Measurements from ENCODE around the gene DNAH2. TPM values are rescaled to one million over a fixed set of nuclear protein-coding genes. Genes with fewer than 3 reads are reported as not detected.

DNAH2 gene
- polyA plus RNA-seq, 2 of the 4 experiments (the other 2 are of a cell fraction): 0.01 to 0.08 TPM

DNA sequence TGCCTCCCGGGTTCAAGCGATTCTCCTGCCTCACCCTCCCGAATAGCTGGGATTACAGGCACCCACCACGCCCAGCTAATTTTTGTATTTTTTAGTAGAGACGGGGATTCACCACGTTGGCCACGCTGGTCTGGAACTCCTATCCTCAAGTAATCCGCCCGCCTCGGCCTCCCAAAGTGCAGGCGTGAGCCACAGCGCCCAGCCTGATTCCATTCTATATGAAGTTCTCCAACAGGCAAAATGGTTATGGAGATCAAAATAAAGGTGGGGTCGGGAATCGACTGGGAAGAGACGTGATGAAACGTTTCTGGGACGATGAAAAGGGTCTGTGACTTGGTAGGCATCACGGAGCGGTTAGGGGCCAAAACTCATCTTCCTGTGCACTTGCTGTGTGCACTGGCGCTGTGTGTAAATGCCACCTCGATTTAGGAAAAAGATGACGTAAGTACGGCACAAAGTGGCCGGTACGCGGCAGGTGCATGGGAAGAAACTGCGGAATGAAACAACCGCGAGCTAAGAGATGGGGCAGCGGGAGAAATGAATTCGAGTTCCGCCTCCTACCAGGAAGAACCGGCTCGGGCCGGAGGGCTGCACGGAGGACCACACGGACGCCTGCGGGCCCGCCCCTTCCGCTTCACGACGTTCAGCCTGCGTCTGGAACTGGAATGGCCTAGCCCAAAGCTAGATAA is 31.9 kb upstream of the DNAH2 start (continued):
- TF ChIP-seq, protein P1, sequence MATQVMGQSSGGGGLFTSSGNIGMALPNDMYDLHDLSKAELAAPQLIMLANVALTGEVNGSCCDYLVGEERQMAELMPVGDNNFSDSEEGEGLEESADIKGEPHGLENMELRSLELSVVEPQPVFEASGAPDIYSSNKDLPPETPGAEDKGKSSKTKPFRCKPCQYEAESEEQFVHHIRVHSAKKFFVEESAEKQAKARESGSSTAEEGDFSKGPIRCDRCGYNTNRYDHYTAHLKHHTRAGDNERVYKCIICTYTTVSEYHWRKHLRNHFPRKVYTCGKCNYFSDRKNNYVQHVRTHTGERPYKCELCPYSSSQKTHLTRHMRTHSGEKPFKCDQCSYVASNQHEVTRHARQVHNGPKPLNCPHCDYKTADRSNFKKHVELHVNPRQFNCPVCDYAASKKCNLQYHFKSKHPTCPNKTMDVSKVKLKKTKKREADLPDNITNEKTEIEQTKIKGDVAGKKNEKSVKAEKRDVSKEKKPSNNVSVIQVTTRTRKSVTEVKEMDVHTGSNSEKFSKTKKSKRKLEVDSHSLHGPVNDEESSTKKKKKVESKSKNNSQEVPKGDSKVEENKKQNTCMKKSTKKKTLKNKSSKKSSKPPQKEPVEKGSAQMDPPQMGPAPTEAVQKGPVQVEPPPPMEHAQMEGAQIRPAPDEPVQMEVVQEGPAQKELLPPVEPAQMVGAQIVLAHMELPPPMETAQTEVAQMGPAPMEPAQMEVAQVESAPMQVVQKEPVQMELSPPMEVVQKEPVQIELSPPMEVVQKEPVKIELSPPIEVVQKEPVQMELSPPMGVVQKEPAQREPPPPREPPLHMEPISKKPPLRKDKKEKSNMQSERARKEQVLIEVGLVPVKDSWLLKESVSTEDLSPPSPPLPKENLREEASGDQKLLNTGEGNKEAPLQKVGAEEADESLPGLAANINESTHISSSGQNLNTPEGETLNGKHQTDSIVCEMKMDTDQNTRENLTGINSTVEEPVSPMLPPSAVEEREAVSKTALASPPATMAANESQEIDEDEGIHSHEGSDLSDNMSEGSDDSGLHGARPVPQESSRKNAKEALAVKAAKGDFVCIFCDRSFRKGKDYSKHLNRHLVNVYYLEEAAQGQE (IDR thresholded peaks at IDR 0.05): peak; percentile 80
- peak; percentile 41; the same call in 1 of the 2 replicates for TF ChIP-seq PHF8 (IDR thresholded peaks at IDR 0.05; ENCODE audit: borderline replicate concordance, low read depth)
- TF ChIP-seq, protein P2, sequence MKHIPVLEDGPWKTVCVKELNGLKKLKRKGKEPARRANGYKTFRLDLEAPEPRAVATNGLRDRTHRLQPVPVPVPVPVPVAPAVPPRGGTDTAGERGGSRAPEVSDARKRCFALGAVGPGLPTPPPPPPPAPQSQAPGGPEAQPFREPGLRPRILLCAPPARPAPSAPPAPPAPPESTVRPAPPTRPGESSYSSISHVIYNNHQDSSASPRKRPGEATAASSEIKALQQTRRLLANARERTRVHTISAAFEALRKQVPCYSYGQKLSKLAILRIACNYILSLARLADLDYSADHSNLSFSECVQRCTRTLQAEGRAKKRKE (CRISPR knock-in tag; IDR thresholded peaks at IDR 0.05; ENCODE audit: low read depth): no peak
- TF ChIP-seq CEBPB (IDR thresholded peaks at IDR 0.05): no peak
- TF ChIP-seq RCOR1 (IDR thresholded peaks at IDR 0.05; ENCODE audit: low read depth, low read length): no peak
- TF ChIP-seq FOSB (CRISPR knock-in tag; IDR thresholded peaks at IDR 0.05): peak; percentile 79; the same call in 1 of the 2 replicates
- TF ChIP-seq EHMT2 (IDR thresholded peaks at IDR 0.05; ENCODE audit: low read depth): no peak
- TF ChIP-seq JUN (IDR thresholded peaks at IDR 0.05): peak; percentile 44 to 56; a peak in 2 of 5 replicates
- no peak; the same call in 2 of the 3 replicates for TF ChIP-seq BCL3 (IDR thresholded peaks at IDR 0.05)
- no peak for TF ChIP-seq TFCP2L1 (CRISPR knock-in tag; IDR thresholded peaks at IDR 0.05)

- H3K9me3 ChIP-seq: no peaks in the 10 kb centered on the region
- 2% methylated on average over 30 of the region's 30 CpGs for whole genome bisulfite sequencing (ENCODE audit: missing lambda C conversion rate)
- ATAC-seq: peak; percentile 55 to 66
- peak overlapping the region; percentile 93 for H3K4me2 ChIP-seq
- ChIA-PET CTCF (interaction anchor here (0.6 to 10.0 kb wide), 33 partner anchors 12 to 323 kb away, joined by 3 to 191 read pairs (median 10); partner anchors contain the start of genes ATP1B2, CD68, DNAH2 and EFNB3), POLR2A (interaction anchor here (0.5 to 4.1 kb wide), 46 partner anchors 12 to 487 kb away, joined by 3 to 97 read pairs (median 6); partner anchors contain the start of genes ATP1B2, CD68, CNTROB and CYB5D1)
- peaks cover 23% of the 10 kb centered on the region for H3K4me1 ChIP-seq
- peak overlapping the region; percentile 77 for H3K4me3 ChIP-seq
- peak overlapping the region; percentile 94 to 95 for H3K27ac ChIP-seq
- peak; percentile 78 to 95 for DNase-seq (ENCODE audit: low read depth in 1 of 2, low spot score in 1 of 2)
- no peak for FAIRE-seq
- TF ChIP-seq ZFP36 (IDR thresholded peaks at IDR 0.05; ENCODE audit: borderline replicate concordance, partially characterized antibody): no peak
- 0 out of 2 replicates have a peak, but pooled peaks have one; percentile 10 for TF ChIP-seq ESRRA (IDR thresholded peaks at IDR 0.05; ENCODE audit: borderline replicate concordance, low read length)
- no peak for TF ChIP-seq NPAS2 (CRISPR knock-in tag; IDR thresholded peaks at IDR 0.05; ENCODE audit: borderline replicate concordance)
- no peak for TF ChIP-seq ZNF302 (CRISPR knock-in tag; IDR thresholded peaks at IDR 0.05)
- TF ChIP-seq NR3C1 (IDR thresholded peaks at IDR 0.05): no peak
- TF ChIP-seq CEBPB (IDR thresholded peaks at IDR 0.05): peak; percentile 12 to 51; a peak in 1 of 4 replicates
- peak; percentile 93 for TF ChIP-seq TP53 (CRISPR knock-in tag; IDR thresholded peaks at IDR 0.05)
- TF ChIP-seq SMC3 (IDR thresholded peaks at IDR 0.05): no peak
- peak; percentile 97 for TF ChIP-seq HOXA7 (CRISPR knock-in tag; IDR thresholded peaks at IDR 0.05)
- no peak for TF ChIP-seq CHD4 (IDR thresholded peaks at IDR 0.05; ENCODE audit: borderline replicate concordance)
- TF ChIP-seq EHF (CRISPR knock-in tag; IDR thresholded peaks at IDR 0.05): peak; percentile 28; the same call in 1 of the 2 replicates
- TF ChIP-seq RFX5 (IDR thresholded peaks at IDR 0.05): no peak
- peak; percentile 85 for TF ChIP-seq BHLHE40 (IDR thresholded peaks at IDR 0.05; ENCODE audit: low read depth, low read length)
- TF ChIP-seq JUNB (IDR thresholded peaks at IDR 0.05): no peak
- peak; percentile 23; the same call in 1 of the 2 replicates for TF ChIP-seq KDM5A (IDR thresholded peaks at IDR 0.05)
- no peak for TF ChIP-seq RNF2 (IDR thresholded peaks at IDR 0.05; ENCODE audit: borderline replicate concordance, low read depth)
- TF ChIP-seq, protein P3, sequence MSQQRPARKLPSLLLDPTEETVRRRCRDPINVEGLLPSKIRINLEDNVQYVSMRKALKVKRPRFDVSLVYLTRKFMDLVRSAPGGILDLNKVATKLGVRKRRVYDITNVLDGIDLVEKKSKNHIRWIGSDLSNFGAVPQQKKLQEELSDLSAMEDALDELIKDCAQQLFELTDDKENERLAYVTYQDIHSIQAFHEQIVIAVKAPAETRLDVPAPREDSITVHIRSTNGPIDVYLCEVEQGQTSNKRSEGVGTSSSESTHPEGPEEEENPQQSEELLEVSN (IDR thresholded peaks at IDR 0.05; ENCODE audit: borderline replicate concordance, low read depth): peak; percentile 11; the same call in 1 of the 2 replicates
- peak; percentile 83 for TF ChIP-seq GATA3 (IDR thresholded peaks at IDR 0.05; ENCODE audit: borderline replicate concordance)
- peak; percentile 91; the same call in 1 of the 2 replicates for TF ChIP-seq FOSB (CRISPR knock-in tag; IDR thresholded peaks at IDR 0.05)
- TF ChIP-seq BCL3 (IDR thresholded peaks at IDR 0.05): peak; percentile 83; the same call in 1 of the 3 replicates
- TF ChIP-seq PHF8 (IDR thresholded peaks at IDR 0.05; ENCODE audit: borderline replicate concordance, low read depth): peak; percentile 69; the same call in 1 of the 2 replicates
- TF ChIP-seq RARB (CRISPR knock-in tag; IDR thresholded peaks at IDR 0.05): peak; percentile 76
Observed at GRCh38 chr17:7686222-7687071, 31.1 kb upstream of the DNAH2 start.

All from A549 (cell line).